SK-N-SH treated with all-trans-retinoic acid at 6 μM for 48 hours (cell line): Measurements from ENCODE around the gene TBL1X.

ENCODE experiments used
- ATAC-seq: fragments of 200-7000 bp; cut with Tn5 transposase; 3 replicates; pipeline ENCODE4 v1.9.1; 2020; ENCODE audit warnings: mild to moderate bottlenecking, moderate library complexity
- BACH2 ChIP-seq: fragments of 250-450 bp; sonication (Bioruptor Pico); IDR thresholded peaks from 2 replicates; pipeline ENCODE4 v1.9.0; 2021; ENCODE audit warnings: mild to moderate bottlenecking, borderline replicate concordance
- CREB5 ChIP-seq: fragments of 250-450 bp; sonication (Bioruptor Pico); IDR thresholded peaks from 2 replicates; pipeline ENCODE4 v1.5.1; 2020; ENCODE audit warnings: low read depth, mild to moderate bottlenecking, moderate library complexity
- CSDC2 ChIP-seq: fragments of 250-450 bp; sonication (Bioruptor Pico); IDR thresholded peaks from 2 replicates; pipeline ENCODE4 v1.5.0; 2020; ENCODE audit warnings: mild to moderate bottlenecking, moderate library complexity
- CSRNP3 ChIP-seq: fragments of 250-450 bp; sonication (Bioruptor Pico); IDR thresholded peaks from 2 replicates; pipeline ENCODE4 v1.5.1; 2021; ENCODE audit warnings: mild to moderate bottlenecking, moderate library complexity
- ESRRG ChIP-seq: fragments of 250-450 bp; sonication (Bioruptor Pico); IDR thresholded peaks from 2 replicates; pipeline ENCODE4 v1.6.1; 2021; ENCODE audit warnings: mild to moderate bottlenecking
- GLIS3 ChIP-seq: fragments of 250-450 bp; sonication (Bioruptor Pico); IDR thresholded peaks from 2 replicates; pipeline ENCODE4 v1.5.0; 2020; ENCODE audit warnings: mild to moderate bottlenecking, moderate library complexity
- PATZ1 ChIP-seq: fragments of 250-450 bp; sonication (Bioruptor Pico); IDR thresholded peaks from 2 replicates; pipeline ENCODE4 v1.8.0; 2020; ENCODE audit warnings: mild to moderate bottlenecking, moderate library complexity, borderline replicate concordance
- POU6F1 ChIP-seq: fragments of 250-450 bp; sonication (Bioruptor Pico); IDR thresholded peaks from 2 replicates; pipeline ENCODE4 v1.8.0; 2021; ENCODE audit warnings: low read depth, mild to moderate bottlenecking, moderate library complexity, borderline replicate concordance
- PPARA ChIP-seq: fragments of 250-450 bp; sonication (Bioruptor Pico); IDR thresholded peaks from 2 replicates; pipeline ENCODE4 v1.5.0; 2020; ENCODE audit warnings: mild to moderate bottlenecking, borderline replicate concordance
- RARB ChIP-seq: fragments of 250-450 bp; sonication (Bioruptor Pico); IDR thresholded peaks from 2 replicates; pipeline ENCODE4 v1.8.0; 2021; ENCODE audit warnings: mild to moderate bottlenecking, moderate library complexity
- SNAI2 ChIP-seq: fragments of 250-450 bp; sonication (Bioruptor Pico); IDR thresholded peaks from 2 replicates; pipeline ENCODE4 v1.5.0; 2020; ENCODE audit warnings: mild to moderate bottlenecking, moderate library complexity
- TOX ChIP-seq: fragments of 250-450 bp; sonication (Bioruptor Pico); IDR thresholded peaks from 2 replicates; pipeline ENCODE4 v1.8.0; 2021; ENCODE audit warnings: mild to moderate bottlenecking, moderate library complexity, borderline replicate concordance
- TSHZ2 ChIP-seq: fragments of 250-450 bp; sonication (Bioruptor Pico); IDR thresholded peaks from 2 replicates; pipeline ENCODE4 v1.5.0; 2020; ENCODE audit warnings: mild to moderate bottlenecking, moderate library complexity
- ZC3H10 ChIP-seq: fragments of 250-450 bp; sonication (Bioruptor Pico); IDR thresholded peaks from 2 replicates; pipeline ENCODE4 v1.5.1; 2021; ENCODE audit warnings: mild to moderate bottlenecking, moderate library complexity
- ZFP30 ChIP-seq: fragments of 450-650 bp; formaldehyde crosslinking; IDR thresholded peaks from 2 replicates; pipeline ENCODE4 v1.5.0; 2022; ENCODE audit warnings: mild to moderate bottlenecking, moderate library complexity
- ZNF70 ChIP-seq: fragments of 450-650 bp; formaldehyde crosslinking; IDR thresholded peaks from 2 replicates; pipeline ENCODE4 v1.5.0; 2020; ENCODE audit warnings: mild to moderate bottlenecking, moderate library complexity

The TBL1X gene

GRCh38 chrX:9627922-9628321 lies 163.1 kb downstream of the TBL1X start:
- ATAC-seq = peak; percentile 42; the same call in 2 of the 3 replicates
- TF ChIP-seq ZFP30 (CRISPR knock-in tag) (no peak), ZC3H10 (CRISPR knock-in tag) (no peak), PATZ1 (CRISPR knock-in tag) (no peak), CSRNP3 (no peak), RARB (CRISPR knock-in tag) (no peak), GLIS3 (no peak), POU6F1 (no peak), TSHZ2 (CRISPR knock-in tag) (no peak), ESRRG (no peak), ZNF70 (CRISPR knock-in tag) (no peak), PPARA (CRISPR knock-in tag) (no peak), CSDC2 (CRISPR knock-in tag) (no peak), CREB5 (CRISPR knock-in tag) (no peak)

GRCh38 chrX:9628779-9629493 lies 164.1 kb downstream of the TBL1X start:
- TF ChIP-seq ZC3H10 (CRISPR knock-in tag) = no peak
- no peak for TF ChIP-seq ZNF70 (CRISPR knock-in tag)
- TF ChIP-seq RARB (CRISPR knock-in tag) = no peak
- no peak for TF ChIP-seq ZFP30 (CRISPR knock-in tag)
- no peak for TF ChIP-seq TSHZ2 (CRISPR knock-in tag)
- TF ChIP-seq BACH2 = no peak
- TF ChIP-seq TOX (CRISPR knock-in tag) = no peak
- TF ChIP-seq GLIS3 = no peak
- TF ChIP-seq CSRNP3 = no peak
- TF ChIP-seq SNAI2 (CRISPR knock-in tag) = no peak
- no peak for TF ChIP-seq POU6F1
- no peak for TF ChIP-seq PATZ1 (CRISPR knock-in tag)
- TF ChIP-seq, all 23 proteins: peak for 0
- ATAC-seq = no peak
